Smooth muscle cell (in vitro differentiated cells): Measurements from ENCODE around the gene TMCC2. TPM values are rescaled to one million over a fixed set of nuclear protein-coding genes. Genes with fewer than 3 reads are reported as not detected.

Experiments used
- DNase-seq: peaks from one replicate; lab custom pipeline; 2025; ENCODE audit not compliant: unreplicated experiment; lab: John Stamatoyannopoulos, UW
- H2AFZ ChIP-seq: fragments of 200-600 bp; sonication (generic); 2 replicates; pipeline ENCODE4 v1.6.0; 2016; ENCODE audit warnings: antibody characterized with exemption, low read depth, mild to moderate bottlenecking
- H3F3A ChIP-seq: fragments of 200-600 bp; sonication (generic); 2 replicates; pipeline ENCODE4 v1.6.0; 2017; ENCODE audit warnings: antibody characterized with exemption, low read depth
- H3K27ac ChIP-seq: fragments of 200-600 bp; sonication (generic); 2 replicates; pipeline ENCODE4 v1.5.1; 2016; ENCODE audit warnings: low read depth, mild to moderate bottlenecking
- H3K27me3 ChIP-seq: fragments of 200-600 bp; sonication (generic); 2 replicates; pipeline ENCODE4 v1.6.1; 2016; ENCODE audit warnings: low read depth, mild to moderate bottlenecking
- H3K36me3 ChIP-seq: fragments of 200-600 bp; sonication (generic); 2 replicates; pipeline ENCODE4 v1.5.1; 2016; ENCODE audit warnings: low read depth
- H3K4me1 ChIP-seq: fragments of 200-600 bp; sonication (generic); 2 replicates; pipeline ENCODE4 v1.5.1; 2016; ENCODE audit warnings: low read depth
- H3K4me2 ChIP-seq: fragments of 200-600 bp; sonication (generic); 2 replicates; pipeline ENCODE4 v1.6.0; 2016; ENCODE audit warnings: mild to moderate bottlenecking
- H3K4me3 ChIP-seq: fragments of 200-600 bp; sonication (generic); 2 replicates; pipeline ENCODE4 v1.5.1; 2016; ENCODE audit warnings: mild to moderate bottlenecking
- H3K79me2 ChIP-seq: fragments of 200-600 bp; sonication (generic); 2 replicates; pipeline ENCODE4 v1.6.0; 2016; ENCODE audit warnings: low read depth, mild to moderate bottlenecking
- H3K9ac ChIP-seq: fragments of 200-600 bp; sonication (generic); 2 replicates; pipeline ENCODE4 v1.6.0; 2016; ENCODE audit warnings: low read depth
- H3K9me3 ChIP-seq: fragments of 200-600 bp; sonication (generic); replicated peaks from 2 replicates; pipeline ENCODE4 v1.5.1; 2016; ENCODE audit warnings: low read depth
- H4K20me1 ChIP-seq: fragments of 200-600 bp; sonication (generic); 2 replicates; pipeline ENCODE4 v1.6.0; 2016; ENCODE audit warnings: low read depth
- CTCF ChIP-seq: fragments of 200-600 bp; sonication (generic); IDR thresholded peaks from 2 replicates; pipeline ENCODE4 v1.5.1; 2017; ENCODE audit warnings: borderline replicate concordance, mild to moderate bottlenecking, antibody characterized with exemption; ENCODE audit not compliant: insufficient read depth, poor library complexity, severe bottlenecking
- WGBS: methylation state at CpG from one replicate; pipeline ENCODE4 v1.1.7; 2016; ENCODE audit warnings: low lambda C conversion rate; 5-methylcytosine and 5-hydroxymethylcytosine counted together
- polyA plus RNA-seq: library from polyadenylated mRNA; unstranded; fragments of >200 nt; fragmentation: Nextera tagmentation; extraction: Ambion mirVana; gene quantifications from 2 replicates; pipeline ENCODE4 v1.2.1, GENCODE V29; 2016
- total RNA-seq: library from RNA; depleted of rRNA; stranded (reverse); fragments of >200 nt; gene quantifications from 2 replicates; pipeline ENCODE4 v1.2.3, GENCODE V29; 2014

The TMCC2 gene
- total and polyA plus RNA-seq, 2 experiments from 2014 or later, result 3.3 to 5.6 TPM

- Histone ChIP-seq H3F3A (peaks cover 3% of the 10 kb centered on the region), H3K4me1 (peaks cover 13% of the 10 kb centered on the region), H2AFZ (no peak overlapping the region), H3K27ac (peak overlapping the region; percentile 23), H3K27me3 (no peaks in the 10 kb centered on the region), H3K9ac (no peak overlapping the region), H3K9me3 (no peaks in the 10 kb centered on the region), H3K4me3 (no peak overlapping the region), H3K4me2 (no peak overlapping the region), H3K79me2 (no peaks in the 10 kb centered on the region), H4K20me1 (no peaks in the 10 kb centered on the region), H3K36me3 (no peaks in the 10 kb centered on the region)
- TF ChIP-seq CTCF, result no peak
- no peak for DNase-seq
- WGBS, result 84% methylated on average over 10 of the region's 10 CpGs
These were observed 39.0 kb downstream of the TMCC2 start for GRCh38 chr1:205266611-205267305.

- no peak overlapping the region for H3K9ac ChIP-seq
- H3K79me2 ChIP-seq, result no peaks in the 10 kb centered on the region
- H3K4me3 ChIP-seq, result no peak overlapping the region
These were observed 39.7 kb downstream of the TMCC2 start for GRCh38 chr1:205267306-205267902.

GRCh38 chr1:205268846-205269680 is 41.3 kb downstream of the TMCC2 start:
- Histone ChIP-seq H3K9ac (no peak overlapping the region), H3K79me2 (no peaks in the 10 kb centered on the region), H3K36me3 (no peaks in the 10 kb centered on the region), H2AFZ (no peak overlapping the region), H3K4me1 (peaks cover 19% of the 10 kb centered on the region), H3K4me3 (no peak overlapping the region), H3K27me3 (no peaks in the 10 kb centered on the region), H3K4me2 (no peak overlapping the region), H3F3A (no peaks in the 10 kb centered on the region), H3K27ac (no peak overlapping the region), H4K20me1 (no peaks in the 10 kb centered on the region), H3K9me3 (no peaks in the 10 kb centered on the region)
- WGBS, result 96% methylated on average over 48 of the region's 48 CpGs
- no peak for TF ChIP-seq CTCF
- DNase-seq, result no peak

More at GRCh38 chr1:205267306-205267902, 39.7 kb downstream of the TMCC2 start:
- Histone ChIP-seq H3K36me3 (no peaks in the 10 kb centered on the region), H2AFZ (no peak overlapping the region), H4K20me1 (no peaks in the 10 kb centered on the region), H3K27me3 (no peaks in the 10 kb centered on the region), H3K9me3 (no peaks in the 10 kb centered on the region), H3F3A (no peaks in the 10 kb centered on the region), H3K4me1 (peaks cover 10% of the 10 kb centered on the region), H3K4me2 (no peak overlapping the region), H3K27ac (no peak overlapping the region)
- DNase-seq, result no peak
- no peak for TF ChIP-seq CTCF
- WGBS, result 89% methylated on average over 8 of the region's 8 CpGs
